Gastroesophageal sphincter (tissue), 4 donors: ENCODE results near the gene KREMEN1. TPM values are rescaled to one million over a fixed set of nuclear protein-coding genes. Genes with fewer than 3 reads are reported as not detected.

Experiments
- ATAC-seq: fragments of 150-250 bp; one replicate; pipeline ENCODE4 v1.9.1; 2016; ENCODE audit warnings: mild to moderate bottlenecking, moderate library complexity
- H3K27ac ChIP-seq, 4 donors: fragments of 200-600 bp; sonication (generic) in 3 of 4; 1 replicate in 3 of 4; 2 replicates in 1 of 4; pipeline ENCODE4 v1.5.1; 2016 to 2019
- H3K27me3 ChIP-seq: fragments of 200-600 bp; sonication (generic); one replicate; pipeline ENCODE4 v1.5.1; 2019
- H3K36me3 ChIP-seq, 2 donors: fragments of 200-600 bp; sonication (generic); one replicate each; pipeline ENCODE4 v1.5.1; 2019; ENCODE audit warnings: control low read depth in 1 of 2
- H3K4me1 ChIP-seq, 3 donors: fragments of 200-600 bp; sonication (generic); 1 replicate in 2 of 3; 2 replicates in 1 of 3; pipeline ENCODE4 v1.5.1; 2016 to 2019; ENCODE audit warnings: control low read depth in 2 of 3
- H3K4me3 ChIP-seq, 2 donors: fragments of 200-600 bp; sonication (generic); one replicate each; pipeline ENCODE4 v1.5.1; 2019; ENCODE audit warnings: mild to moderate bottlenecking in 1 of 2, moderate library complexity in 1 of 2
- H3K9me3 ChIP-seq, 3 donors: fragments of 200-600 bp; sonication (generic); one replicate each; pipeline ENCODE4 v1.5.1; 2017 to 2019; ENCODE audit warnings: control low read depth in 2 of 3
- EP300 ChIP-seq: sonication (generic); formaldehyde crosslinking; IDR thresholded peaks from one replicate; pipeline ENCODE4 v1.6.1; 2017; ENCODE audit warnings: antibody characterized with exemption, mild to moderate bottlenecking
- POLR2A ChIP-seq, 2 donors: fragments of 450-650 bp; IDR thresholded peaks; one replicate each; pipeline ENCODE4 v1.6.1; 2017; ENCODE audit warnings: antibody characterized with exemption in 2 of 2, mild to moderate bottlenecking in 2 of 2, moderate library complexity in 1 of 2
- POLR2AphosphoS5 ChIP-seq: sonication (generic); formaldehyde crosslinking; IDR thresholded peaks from one replicate; pipeline ENCODE4 v1.6.1; 2017; ENCODE audit warnings: antibody characterized with exemption
- WGBS, 2 donors: methylation state at CpG; one replicate each; pipeline ENCODE4 v1.1.5; 2018; ENCODE audit warnings: low coverage in 1 of 2; 5-methylcytosine and 5-hydroxymethylcytosine counted together
- total RNA-seq, 4 donors: library from RNA; depleted of rRNA; stranded (reverse); fragments of >200 nt; gene quantifications; one replicate each; pipeline ENCODE4 v1.1.0, GENCODE V29; 2016
- TF ChIP-seq, protein P1 (sequence below), 4 experiments: fragments of 200-600 bp in 2 of 4; fragments of 450-650 bp in 2 of 4; sonication (generic) in 1 of 4; IDR thresholded peaks; one replicate each; pipeline ENCODE4 v1.5.1; 2017 to 2019; ENCODE audit warnings: antibody characterized with exemption in 4 of 4, mild to moderate bottlenecking in 2 of 4, moderate library complexity in 2 of 4

KREMEN1 gene
- total RNA-seq, 4 donors from 2014 or later: 7.5 to 17.4 (median 10.8) TPM

DNA sequence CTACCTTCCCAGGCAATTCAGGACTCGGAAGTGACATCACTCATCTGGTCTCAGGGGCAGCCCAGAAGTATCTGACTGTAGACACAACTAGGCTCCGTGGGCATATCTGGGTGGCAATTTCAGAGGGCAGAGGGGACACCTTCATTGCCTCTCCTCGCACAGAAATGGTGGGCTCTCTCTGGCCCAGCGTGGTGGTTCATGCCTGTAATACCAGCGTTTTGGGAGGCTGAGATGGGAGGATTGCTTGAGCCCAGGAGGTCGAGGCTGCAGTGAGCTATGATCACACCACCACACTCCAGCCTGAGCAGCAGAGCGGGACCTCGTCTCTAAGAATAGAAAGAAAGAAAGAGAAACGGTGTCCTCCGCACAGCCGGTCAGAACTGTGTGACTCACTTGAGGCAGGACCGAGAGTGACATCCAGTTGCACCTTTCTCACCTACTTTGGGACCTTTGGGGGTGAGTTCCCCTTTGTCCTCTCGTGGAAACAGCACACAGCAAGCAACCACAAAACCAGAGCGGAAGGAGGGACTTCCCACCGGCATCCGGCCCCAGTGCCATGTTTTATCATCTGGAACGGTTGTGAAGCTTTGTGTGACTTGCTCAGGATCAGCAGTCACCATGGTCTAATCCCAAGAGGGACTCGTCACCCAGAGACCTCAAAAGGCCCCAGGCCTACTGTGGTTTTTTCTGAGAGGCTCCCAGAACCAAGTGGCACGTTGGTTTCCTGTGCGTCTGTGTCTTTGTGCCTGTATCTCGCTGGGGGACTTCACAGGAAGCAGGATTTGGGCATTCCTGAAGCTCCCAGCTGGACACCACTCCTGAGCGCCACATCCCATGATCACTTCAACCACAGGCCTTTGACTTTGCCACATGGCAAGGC lies 94.4 kb downstream of the KREMEN1 start:
- H3K36me3 ChIP-seq: no peaks in the 10 kb centered on the region
- TF ChIP-seq POLR2AphosphoS5 (no peak), POLR2A (IDR thresholded peaks at IDR 0.05) (no peak), EP300 (no peak)
- TF ChIP-seq, protein P1, sequence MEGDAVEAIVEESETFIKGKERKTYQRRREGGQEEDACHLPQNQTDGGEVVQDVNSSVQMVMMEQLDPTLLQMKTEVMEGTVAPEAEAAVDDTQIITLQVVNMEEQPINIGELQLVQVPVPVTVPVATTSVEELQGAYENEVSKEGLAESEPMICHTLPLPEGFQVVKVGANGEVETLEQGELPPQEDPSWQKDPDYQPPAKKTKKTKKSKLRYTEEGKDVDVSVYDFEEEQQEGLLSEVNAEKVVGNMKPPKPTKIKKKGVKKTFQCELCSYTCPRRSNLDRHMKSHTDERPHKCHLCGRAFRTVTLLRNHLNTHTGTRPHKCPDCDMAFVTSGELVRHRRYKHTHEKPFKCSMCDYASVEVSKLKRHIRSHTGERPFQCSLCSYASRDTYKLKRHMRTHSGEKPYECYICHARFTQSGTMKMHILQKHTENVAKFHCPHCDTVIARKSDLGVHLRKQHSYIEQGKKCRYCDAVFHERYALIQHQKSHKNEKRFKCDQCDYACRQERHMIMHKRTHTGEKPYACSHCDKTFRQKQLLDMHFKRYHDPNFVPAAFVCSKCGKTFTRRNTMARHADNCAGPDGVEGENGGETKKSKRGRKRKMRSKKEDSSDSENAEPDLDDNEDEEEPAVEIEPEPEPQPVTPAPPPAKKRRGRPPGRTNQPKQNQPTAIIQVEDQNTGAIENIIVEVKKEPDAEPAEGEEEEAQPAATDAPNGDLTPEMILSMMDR (IDR thresholded peaks at IDR 0.05): no peak
- ATAC-seq: no peak
- H3K27me3 ChIP-seq: peaks cover 4% of the 10 kb centered on the region
- H3K9me3 ChIP-seq: no peaks in the 10 kb centered on the region
- no peak overlapping the region for H3K4me3 ChIP-seq
- no peaks in the 10 kb centered on the region for H3K4me1 ChIP-seq
- 89 to 93% methylated on average over 2 to 10 of the region's 22 CpGs for WGBS, 2 donors
- H3K27ac ChIP-seq: no peak overlapping the region

DNA sequence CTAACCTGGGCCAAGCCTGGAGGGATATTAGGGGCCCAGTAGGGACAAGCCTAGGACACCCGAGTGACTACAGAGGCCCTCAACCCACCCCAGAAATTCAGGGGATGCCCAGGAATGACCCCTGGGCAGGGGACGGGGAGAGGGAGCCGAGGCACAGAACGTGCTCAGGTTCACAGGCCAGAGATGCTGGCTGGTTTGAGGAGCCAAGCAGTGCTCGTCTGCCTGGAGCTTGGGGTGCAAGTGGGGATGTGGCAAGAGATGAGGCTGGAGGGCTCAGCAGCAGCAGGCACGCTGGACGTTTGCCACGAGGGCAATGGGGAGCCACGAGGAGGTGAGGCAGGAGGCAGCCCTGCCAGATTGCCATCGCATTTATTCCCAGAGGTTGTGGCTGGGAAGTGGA lies 98.9 kb downstream of the KREMEN1 start:
- TF ChIP-seq, protein P1 (IDR thresholded peaks at IDR 0.05): no peak
- TF ChIP-seq EP300 (no peak), POLR2A (IDR thresholded peaks at IDR 0.05) (no peak), POLR2AphosphoS5 (no peak)
- Histone ChIP-seq H3K27me3 (peaks cover 4% of the 10 kb centered on the region), H3K4me1 (no peaks in the 10 kb centered on the region), H3K27ac (no peak overlapping the region), H3K4me3 (no peak overlapping the region), H3K36me3 (no peaks in the 10 kb centered on the region), H3K9me3 (peaks cover 0 to 36% (median 2%) of the 10 kb centered on the region in 3 donors)
- WGBS, 2 donors: 93% methylated on average over 7 of the region's 10 CpGs; no CpG with 5 or more reads in 1 of the 2 donors
- no peak for ATAC-seq

DNA sequence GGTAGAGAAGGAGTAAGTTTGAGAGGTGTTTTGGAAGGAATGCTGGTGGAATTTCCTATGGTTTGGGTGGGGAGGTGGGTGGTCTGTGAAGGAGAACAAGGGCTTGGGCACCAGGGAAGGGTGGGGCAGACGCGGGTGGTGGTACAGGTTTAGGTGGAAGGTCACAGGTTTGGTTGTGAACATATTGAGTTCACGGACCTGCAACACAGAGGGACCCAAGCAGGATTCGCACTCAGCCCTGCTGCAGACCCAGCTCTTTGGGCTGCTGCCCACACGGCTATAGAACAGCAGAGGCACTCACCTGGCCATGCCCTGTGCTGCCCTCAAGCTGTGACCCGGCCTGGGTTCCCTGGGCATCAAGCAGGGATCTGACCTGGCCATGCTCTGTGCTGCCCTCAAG lies 99.4 kb downstream of the KREMEN1 start:
- Histone ChIP-seq H3K27me3 (peaks cover 4% of the 10 kb centered on the region), H3K27ac (no peak overlapping the region), H3K4me1 (no peaks in the 10 kb centered on the region), H3K4me3 (no peak overlapping the region), H3K9me3 (peaks cover 0 to 36% (median 2%) of the 10 kb centered on the region in 3 donors), H3K36me3 (no peaks in the 10 kb centered on the region)
- TF ChIP-seq POLR2A (IDR thresholded peaks at IDR 0.05): no peak
- TF ChIP-seq EP300: no peak
- TF ChIP-seq, protein P1 (IDR thresholded peaks at IDR 0.05): no peak
- no peak for TF ChIP-seq POLR2AphosphoS5
- no peak for ATAC-seq
- 80 to 100% methylated on average over 1 to 2 of the region's 6 CpGs for WGBS, 2 donors

DNA sequence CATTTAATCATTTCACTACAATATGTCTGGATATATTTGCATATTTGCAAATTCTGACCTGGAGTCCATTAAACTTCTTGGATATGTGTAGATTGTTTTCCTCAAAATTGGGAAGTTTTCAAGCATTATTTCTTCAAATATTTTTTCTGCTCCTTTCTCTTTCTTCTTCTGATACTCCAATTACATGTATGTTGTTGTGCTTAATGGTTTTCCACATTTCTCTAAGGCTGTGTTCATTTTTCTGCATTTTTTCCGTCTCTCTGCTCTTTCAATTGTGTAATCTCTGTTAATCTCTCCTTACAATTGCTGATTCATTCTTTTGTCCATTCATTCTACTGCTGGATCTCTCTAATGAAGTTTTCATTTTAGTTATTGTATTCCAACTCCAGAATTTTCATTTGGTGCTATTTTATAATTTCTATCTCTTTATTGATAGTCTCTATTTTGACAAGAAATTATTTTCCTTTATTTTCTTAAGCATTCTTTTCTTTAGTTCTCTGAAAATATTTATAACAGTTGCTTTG lies 102.5 kb downstream of the KREMEN1 start:
- WGBS, 2 donors: 77 to 100% methylated on average over 1 of the region's 1 CpG
- H3K27ac ChIP-seq: no peak overlapping the region
- H3K9me3 ChIP-seq: peaks cover 0 to 36% (median 2%) of the 10 kb centered on the region in 3 donors
- no peak for TF ChIP-seq EP300
- TF ChIP-seq POLR2AphosphoS5: no peak
- TF ChIP-seq POLR2A (IDR thresholded peaks at IDR 0.05): no peak
- TF ChIP-seq, protein P1 (IDR thresholded peaks at IDR 0.05): no peak
- H3K27me3 ChIP-seq: peaks cover 4% of the 10 kb centered on the region
- H3K4me1 ChIP-seq: no peaks in the 10 kb centered on the region
- no peak for ATAC-seq
- H3K36me3 ChIP-seq: no peaks in the 10 kb centered on the region
- H3K4me3 ChIP-seq: no peak overlapping the region
